Activated T-cell treated with anti-CD3 and anti-CD28 coated beads, Interleukin-2, amount 50 U/mL, for 1 hour (primary cell): ENCODE results near the gene SLC4A5.
A peak's percentile ranks its signal among the peaks of the same experiment; 100 is the strongest.

Experiments
- DNase-seq: peaks from one replicate; pipeline ENCODE4 v3.0.0-alpha.2; 2020

Gene SLC4A5, protein sequence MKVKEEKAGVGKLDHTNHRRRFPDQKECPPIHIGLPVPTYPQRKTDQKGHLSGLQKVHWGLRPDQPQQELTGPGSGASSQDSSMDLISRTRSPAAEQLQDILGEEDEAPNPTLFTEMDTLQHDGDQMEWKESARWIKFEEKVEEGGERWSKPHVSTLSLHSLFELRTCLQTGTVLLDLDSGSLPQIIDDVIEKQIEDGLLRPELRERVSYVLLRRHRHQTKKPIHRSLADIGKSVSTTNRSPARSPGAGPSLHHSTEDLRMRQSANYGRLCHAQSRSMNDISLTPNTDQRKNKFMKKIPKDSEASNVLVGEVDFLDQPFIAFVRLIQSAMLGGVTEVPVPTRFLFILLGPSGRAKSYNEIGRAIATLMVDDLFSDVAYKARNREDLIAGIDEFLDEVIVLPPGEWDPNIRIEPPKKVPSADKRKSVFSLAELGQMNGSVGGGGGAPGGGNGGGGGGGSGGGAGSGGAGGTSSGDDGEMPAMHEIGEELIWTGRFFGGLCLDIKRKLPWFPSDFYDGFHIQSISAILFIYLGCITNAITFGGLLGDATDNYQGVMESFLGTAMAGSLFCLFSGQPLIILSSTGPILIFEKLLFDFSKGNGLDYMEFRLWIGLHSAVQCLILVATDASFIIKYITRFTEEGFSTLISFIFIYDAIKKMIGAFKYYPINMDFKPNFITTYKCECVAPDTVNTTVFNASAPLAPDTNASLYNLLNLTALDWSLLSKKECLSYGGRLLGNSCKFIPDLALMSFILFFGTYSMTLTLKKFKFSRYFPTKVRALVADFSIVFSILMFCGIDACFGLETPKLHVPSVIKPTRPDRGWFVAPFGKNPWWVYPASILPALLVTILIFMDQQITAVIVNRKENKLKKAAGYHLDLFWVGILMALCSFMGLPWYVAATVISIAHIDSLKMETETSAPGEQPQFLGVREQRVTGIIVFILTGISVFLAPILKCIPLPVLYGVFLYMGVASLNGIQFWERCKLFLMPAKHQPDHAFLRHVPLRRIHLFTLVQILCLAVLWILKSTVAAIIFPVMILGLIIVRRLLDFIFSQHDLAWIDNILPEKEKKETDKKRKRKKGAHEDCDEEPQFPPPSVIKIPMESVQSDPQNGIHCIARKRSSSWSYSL

DNA sequence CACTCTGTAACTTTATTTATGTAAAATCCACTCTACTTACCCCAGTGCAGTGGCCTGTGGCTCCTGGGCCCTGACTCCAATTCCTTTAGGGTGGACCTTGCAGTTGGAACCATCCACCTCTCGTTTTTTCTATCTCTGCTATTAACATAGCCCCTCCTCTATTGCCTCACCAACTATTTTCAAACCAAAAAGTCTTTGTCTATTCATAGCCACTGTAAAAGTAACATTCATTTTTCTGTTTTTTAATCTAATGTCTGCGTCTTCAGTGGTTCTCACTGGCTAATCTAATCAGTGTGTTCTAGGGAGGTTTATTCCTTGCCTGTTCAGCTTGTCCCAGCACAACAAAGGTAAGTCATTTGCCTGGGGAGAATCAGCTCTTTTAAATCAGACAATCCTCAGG is at the start of gene SLC4A5:
Gene SLC4A5 (minus strand): TSS at position 101 of the 400 bp plus-strand sequence. CDS start 28,393 bp downstream, outside the sequence.
- DNase-seq, result no peak

- no peak for DNase-seq
Observed at GRCh38 chr2:74392449-74392743, 49.2 kb upstream of the SLC4A5 start.

DNA sequence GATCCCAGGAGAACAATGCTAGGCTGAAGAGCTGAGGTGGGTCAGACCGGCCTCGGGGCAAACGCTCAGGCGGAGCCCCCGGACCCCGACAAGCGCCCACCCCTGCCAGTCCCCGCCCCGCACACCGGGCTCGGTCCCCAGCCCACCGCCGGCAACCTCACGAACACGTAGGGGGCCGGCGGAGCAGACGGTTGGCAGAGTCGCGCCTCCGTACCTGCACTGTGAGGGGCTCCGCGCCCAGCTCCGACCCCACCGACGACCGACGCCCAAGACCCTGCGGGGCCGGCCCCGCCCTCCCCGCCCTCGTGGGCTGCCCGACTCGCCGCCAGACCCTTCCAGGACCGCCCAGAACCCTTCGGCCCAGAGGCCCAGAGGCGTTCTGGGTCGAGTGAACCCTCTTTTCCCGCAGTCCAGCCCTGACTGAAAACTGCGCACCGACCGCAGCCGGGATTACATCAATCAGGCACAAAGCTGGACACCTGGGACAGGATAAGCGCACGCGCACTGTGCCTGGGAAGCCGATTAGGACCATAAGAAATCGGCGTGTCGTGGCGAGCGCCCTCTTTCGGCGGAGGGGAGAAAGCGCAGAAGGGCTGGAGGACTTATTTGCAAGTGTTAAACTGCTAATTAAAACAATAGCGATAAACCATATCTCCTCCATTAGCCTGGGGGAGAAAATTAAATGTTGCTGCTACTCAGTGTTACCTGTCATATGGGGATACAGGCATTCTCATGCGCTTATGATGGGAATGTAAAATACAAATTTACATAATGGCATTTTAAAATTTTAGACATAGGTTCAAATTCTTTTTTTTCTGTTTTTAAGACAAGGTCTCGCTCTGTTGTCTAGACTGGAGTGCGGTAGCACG is 48.6 kb upstream of the SLC4A5 start:
- DNase-seq, result peak; percentile 97

DNA sequence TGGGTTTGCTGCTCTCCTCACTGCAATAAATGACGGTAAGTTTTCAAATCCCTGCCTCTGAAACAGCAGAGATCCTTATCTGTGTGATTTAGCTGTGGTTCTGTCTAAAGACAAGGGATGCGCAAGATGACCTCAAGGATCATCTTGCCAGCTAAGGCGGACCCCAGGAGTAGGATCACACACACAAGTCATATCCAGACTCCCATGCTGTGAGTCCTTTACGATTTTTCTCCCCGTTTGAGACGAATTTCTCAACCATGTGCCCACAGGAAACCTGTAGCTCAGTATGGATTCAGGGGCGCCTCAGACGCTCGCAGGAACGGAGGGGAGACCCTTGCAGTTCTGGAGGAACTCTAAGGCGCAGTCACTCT is 48.0 kb upstream of the SLC4A5 start:
- DNase-seq, result no peak

GRCh38 chr2:74390606-74391005 is 47.4 kb upstream of the SLC4A5 start:
- DNase-seq, result no peak

GRCh38 chr2:74387346-74387745 is 44.1 kb upstream of the SLC4A5 start:
- DNase-seq, result no peak

DNA sequence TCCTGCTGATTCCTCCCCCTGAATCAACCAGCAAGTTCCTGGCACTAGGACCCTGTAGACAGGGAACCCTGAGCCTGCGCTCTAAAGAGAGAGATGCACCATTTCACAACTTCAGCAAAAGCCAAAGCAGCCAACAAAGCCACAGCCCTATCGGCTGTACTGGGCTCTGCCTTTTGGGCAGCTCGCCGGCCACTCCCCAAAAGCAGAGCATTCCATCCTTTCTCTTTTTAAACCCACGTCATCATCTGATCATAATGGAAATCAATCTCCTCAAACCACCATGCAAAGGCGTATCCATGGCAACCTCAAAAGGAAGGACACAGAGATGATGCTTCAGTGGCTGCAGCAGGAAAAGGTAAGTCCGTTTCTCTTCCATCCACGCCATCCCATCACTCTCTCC is 42.2 kb upstream of the SLC4A5 start:
- DNase-seq, result no peak

- DNase-seq, result no peak
Observed at GRCh38 chr2:74384051-74384450, 40.8 kb upstream of the SLC4A5 start.

GRCh38 chr2:74383254-74383653 is 40.0 kb upstream of the SLC4A5 start:
- no peak for DNase-seq

GRCh38 chr2:74381751-74382150 is 38.5 kb upstream of the SLC4A5 start:
- no peak for DNase-seq

DNA sequence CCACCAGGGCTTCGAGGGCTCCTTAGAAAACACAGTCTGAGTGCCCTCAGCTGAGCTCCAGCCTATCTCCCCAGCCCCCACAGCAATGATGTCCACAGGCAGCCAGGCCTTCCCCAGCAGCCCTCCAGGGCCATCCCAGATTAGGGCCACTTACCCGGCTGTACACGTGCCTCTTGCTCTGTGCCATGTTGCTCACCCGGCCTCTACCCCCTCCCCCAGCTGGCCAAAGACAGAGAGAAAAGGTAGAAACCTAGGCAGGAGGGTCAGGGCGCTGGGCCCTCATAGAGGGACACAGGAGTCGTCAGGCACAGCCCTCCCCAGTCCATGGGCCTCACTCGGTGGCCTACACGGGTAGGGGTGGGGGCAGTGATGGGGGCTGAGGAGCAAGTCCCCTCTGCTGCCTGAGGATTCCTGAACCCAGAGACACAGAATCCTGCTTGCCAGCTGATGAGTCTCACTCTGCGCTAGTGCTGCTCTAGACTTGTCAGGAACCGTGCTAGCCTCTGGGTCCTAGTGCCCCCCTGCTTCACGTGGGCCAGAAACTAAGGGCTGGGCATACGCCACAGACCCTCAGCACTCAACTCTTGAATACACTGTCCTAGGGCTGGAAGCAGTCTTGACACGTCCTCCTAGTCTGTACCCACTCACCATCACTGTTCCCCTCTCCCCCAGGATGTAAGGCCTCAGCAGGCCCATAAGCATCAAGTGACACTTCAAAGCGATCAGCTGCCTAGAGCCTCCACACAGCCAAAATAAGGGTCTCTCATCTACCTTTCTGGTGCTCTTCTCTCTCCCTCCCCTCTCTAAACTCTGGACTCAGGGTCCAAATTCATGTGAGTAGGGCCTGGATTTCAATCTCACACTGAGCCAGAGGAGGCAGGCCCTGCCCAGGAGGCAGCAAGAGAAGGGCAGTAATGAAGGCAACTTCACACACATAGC is 36.9 kb upstream of the SLC4A5 start, which contains the start of gene DCTN1:
Gene DCTN1 (minus strand): TSS at position 461 of the 939 bp plus-strand sequence. CDS start 274 bp downstream, at position 187.
- DNase-seq, result peak; percentile 40

GRCh38 chr2:74378007-74378406 is 34.8 kb upstream of the SLC4A5 start:
- no peak for DNase-seq

GRCh38 chr2:74375838-74376237 is 32.6 kb upstream of the SLC4A5 start:
- no peak for DNase-seq

DNA sequence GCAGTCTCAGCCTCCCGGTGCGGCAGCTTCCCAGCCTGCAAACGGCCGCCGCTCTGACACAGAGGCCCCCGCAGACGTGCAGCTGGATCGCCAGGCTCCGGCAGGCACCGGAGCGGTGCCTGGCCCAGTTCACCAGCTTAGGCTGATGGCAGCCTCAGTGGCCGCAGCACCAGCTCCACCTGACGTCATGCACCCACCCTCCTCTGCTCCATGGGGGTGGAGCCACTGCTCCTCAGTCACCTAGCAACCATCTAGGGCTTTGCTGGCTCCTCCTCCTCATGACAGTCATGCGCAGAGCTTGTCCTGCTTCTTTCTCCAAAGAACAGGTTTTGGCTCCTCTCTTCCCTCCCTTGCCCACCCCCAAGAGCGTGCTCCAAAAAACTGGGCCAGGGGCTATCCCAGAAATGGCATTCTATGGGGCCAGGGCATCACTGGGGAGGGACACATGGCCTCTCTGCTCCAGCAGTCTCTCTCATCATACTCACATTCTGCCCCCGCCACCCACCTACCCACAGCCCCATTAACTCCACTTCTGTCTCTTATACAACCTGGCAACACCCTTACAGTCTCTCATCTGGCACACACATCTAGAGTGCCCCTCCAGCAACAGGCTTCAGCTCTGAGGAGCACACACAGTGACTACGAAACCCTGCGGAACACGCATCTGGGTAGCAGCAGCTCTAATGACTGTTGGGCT is 31.4 kb upstream of the SLC4A5 start:
- DNase-seq, result no peak

DNA sequence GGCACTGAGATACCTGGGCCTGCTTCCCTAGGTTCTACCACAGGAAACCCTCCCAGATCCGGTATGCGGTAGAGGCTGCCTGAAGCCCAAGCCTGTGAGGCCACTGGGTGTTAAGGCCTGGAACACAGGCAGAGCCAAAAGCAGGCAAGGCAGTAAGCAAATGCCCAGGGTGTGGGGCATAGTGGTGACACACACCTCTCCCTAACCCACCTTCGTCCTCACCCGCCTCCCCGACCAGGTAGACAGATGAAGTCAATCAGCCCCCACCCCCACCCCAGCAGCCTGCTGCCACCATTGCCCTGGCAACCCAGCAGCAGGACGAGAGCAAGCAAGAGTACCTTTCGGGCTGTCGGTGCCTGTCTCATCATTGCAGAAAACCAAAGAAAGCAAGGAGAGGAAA is 30.8 kb upstream of the SLC4A5 start:
- DNase-seq, result no peak

GRCh38 chr2:74373221-74373676 is 30.0 kb upstream of the SLC4A5 start:
- no peak for DNase-seq

DNA sequence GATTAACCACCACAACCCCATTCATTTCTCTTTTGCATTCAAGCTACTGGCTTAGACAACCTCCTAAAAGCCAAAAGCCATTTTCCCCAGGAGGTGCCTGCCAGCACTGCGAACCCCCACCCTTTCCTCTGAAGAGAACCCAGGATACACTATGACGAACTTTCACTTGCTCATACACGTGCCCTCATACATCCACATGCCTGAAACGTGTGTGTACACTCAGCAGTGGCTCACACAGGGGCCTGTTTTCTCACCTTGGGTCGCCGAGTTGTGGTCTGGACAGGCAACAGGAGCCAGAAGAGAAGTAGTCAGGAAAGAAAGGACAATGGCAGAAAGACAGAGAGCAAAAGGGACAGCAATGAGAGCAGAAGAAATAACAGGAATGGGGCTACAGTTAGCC is 29.5 kb upstream of the SLC4A5 start:
- no peak for DNase-seq

DNA sequence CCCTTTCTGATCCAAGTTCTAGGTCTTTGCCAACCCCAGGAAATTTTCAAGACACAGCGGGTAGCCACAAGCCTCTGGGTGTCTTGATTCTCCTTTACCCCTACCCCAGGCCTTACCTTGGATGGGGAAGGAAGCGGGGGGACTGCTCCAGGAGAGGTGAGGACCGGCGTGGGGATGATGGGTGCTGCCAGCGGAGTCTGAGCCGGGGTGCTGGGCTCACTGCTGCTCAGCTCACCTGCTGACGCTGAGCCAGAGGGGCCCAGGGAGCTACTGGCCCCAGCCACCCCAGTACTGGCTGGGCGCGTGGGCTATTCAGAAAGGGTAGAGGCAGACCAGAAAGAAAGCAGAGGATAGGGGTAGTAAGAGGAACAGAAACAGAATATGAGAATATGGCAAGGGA is 28.2 kb upstream of the SLC4A5 start:
- no peak for DNase-seq

DNA sequence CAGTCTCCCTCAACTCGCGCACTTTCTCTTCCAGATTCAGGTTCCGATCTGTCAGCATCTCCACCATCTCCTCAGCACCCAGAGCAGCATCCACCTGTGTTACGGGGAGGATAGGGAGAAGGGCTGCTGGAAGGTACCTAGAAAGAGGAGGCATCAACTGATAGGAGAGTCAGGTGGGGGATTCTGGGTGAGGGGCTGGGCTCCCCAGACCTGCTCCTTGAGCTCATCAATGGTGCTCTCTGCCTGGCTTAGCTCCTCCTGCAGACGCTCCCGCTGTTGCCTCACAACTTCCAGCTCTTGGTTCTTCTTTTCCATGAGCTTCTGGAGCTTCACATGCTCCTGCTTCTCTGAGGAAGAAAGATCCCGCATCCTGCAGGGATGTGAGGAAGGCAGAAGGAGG is 26.8 kb upstream of the SLC4A5 start:
- no peak for DNase-seq

DNA sequence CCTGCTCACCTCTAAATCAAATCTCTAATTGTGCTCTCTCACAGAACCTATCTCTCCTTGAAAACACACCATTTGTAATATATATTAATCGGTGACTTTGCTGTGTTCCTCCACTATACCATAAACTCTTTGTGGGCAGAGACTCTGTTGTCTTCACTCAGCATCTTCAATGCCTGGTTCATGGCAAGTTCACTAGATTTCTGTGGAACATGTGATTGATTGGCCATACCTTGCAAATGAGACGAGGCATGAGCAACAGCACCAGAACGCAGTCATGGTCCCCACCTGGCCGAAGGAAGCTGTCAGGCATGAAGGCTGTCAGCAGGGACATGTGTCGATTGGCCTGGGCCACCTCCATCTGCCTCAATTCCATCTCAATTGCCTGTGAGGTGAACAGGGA is 25.3 kb upstream of the SLC4A5 start:
- DNase-seq, result no peak

DNA sequence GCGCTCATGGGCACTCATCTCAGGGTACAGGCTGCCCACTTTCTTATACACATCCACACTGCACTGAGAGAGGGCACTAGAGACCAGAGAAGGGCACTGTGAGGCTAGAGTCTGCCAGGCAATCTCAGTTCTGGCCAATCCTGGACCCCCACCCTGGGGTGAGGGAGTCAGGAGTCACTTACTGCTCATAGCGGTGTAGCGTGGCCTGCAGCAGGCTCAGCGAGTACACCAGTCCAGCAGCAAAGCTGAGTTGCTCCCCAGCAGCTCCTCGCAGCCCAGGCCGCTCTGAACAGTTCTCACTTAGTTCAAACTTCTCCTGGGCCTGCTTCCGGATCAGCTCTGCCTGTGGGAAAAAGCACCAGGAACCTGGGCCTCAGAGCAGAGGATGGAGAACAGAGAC is 24.6 kb upstream of the SLC4A5 start:
- DNase-seq, result no peak
